ENCODE measurements around the gene SAMD8. TPM values are rescaled to one million over a fixed set of nuclear protein-coding genes. Genes with fewer than 3 reads are reported as not detected.
"Not testable (repeated sequence)": the region's sequence is repeated elsewhere in the genome, so short reads cannot be mapped to it uniquely, and the experiment has no call there.

Gene SAMD8
- total and polyA plus RNA-seq, 7 donors = 2.1 to 37.5 (median 25.0) TPM

DNA sequence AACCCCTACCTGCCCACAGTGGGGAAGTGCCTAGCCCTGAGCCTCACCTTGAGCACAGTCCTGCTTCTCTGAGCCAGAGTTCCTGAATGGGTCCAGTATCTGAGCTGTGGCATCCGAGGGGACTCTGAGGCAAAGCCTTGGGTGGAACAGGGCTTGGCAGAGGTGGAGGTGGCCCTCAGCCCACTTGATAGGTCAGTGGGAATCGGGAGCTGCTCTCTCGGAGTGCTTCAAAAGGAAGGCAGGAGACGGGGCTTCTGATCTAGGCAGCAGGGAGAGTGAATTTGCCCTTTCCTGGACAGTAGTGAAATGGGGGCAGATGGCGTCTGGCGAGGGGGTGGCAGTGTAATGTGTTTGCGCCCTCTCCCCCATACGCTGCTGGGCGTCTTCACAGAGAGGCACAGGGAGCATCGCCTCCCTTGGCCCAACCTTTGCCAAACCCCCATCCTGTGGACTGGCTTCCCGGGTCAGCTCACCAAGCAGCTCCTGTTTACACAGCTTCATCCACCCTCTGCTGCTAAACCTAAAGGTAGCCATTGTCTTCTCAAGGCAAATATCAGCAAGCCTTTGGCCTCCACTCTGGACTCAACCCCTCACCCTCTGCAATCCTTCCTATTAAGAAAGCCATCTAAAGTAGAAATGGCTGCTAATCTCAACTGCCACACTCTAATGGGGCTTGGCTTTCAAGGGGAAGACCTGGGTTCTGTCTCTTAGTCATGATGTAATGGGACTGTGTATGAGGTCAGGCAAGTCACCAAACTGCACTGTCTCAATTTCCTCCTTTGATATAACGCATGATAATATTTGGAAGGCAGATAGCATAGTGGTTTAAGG, 78.0 kb downstream of the SAMD8 start:
- Histone ChIP-seq H3K36me3 (no peaks in the 10 kb centered on the region), H3K27ac (no peak overlapping the region), H3K9me3 (no peaks in the 10 kb centered on the region), H3K4me1 (peaks cover 0 to 23% (median 17%) of the 10 kb centered on the region in 4 donors), H3K27me3 (no peaks in the 10 kb centered on the region), H3K4me3 (no peak overlapping the region)
- intact Hi-C loops (cut with DNase I) = no loop called here
- TF ChIP-seq POLR2A (IDR thresholded peaks at IDR 0.05) = no peak
- no peak for TF ChIP-seq EP300 (IDR thresholded peaks at IDR 0.05)
- TF ChIP-seq POLR2AphosphoS5 (IDR thresholded peaks at IDR 0.05) = no peak
- TF ChIP-seq, protein P1, sequence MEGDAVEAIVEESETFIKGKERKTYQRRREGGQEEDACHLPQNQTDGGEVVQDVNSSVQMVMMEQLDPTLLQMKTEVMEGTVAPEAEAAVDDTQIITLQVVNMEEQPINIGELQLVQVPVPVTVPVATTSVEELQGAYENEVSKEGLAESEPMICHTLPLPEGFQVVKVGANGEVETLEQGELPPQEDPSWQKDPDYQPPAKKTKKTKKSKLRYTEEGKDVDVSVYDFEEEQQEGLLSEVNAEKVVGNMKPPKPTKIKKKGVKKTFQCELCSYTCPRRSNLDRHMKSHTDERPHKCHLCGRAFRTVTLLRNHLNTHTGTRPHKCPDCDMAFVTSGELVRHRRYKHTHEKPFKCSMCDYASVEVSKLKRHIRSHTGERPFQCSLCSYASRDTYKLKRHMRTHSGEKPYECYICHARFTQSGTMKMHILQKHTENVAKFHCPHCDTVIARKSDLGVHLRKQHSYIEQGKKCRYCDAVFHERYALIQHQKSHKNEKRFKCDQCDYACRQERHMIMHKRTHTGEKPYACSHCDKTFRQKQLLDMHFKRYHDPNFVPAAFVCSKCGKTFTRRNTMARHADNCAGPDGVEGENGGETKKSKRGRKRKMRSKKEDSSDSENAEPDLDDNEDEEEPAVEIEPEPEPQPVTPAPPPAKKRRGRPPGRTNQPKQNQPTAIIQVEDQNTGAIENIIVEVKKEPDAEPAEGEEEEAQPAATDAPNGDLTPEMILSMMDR (IDR thresholded peaks at IDR 0.05) = no peak
- WGBS, 2 donors = 95% methylated on average over 12 of the region's 12 CpGs
- DNase-seq = no peak

DNA sequence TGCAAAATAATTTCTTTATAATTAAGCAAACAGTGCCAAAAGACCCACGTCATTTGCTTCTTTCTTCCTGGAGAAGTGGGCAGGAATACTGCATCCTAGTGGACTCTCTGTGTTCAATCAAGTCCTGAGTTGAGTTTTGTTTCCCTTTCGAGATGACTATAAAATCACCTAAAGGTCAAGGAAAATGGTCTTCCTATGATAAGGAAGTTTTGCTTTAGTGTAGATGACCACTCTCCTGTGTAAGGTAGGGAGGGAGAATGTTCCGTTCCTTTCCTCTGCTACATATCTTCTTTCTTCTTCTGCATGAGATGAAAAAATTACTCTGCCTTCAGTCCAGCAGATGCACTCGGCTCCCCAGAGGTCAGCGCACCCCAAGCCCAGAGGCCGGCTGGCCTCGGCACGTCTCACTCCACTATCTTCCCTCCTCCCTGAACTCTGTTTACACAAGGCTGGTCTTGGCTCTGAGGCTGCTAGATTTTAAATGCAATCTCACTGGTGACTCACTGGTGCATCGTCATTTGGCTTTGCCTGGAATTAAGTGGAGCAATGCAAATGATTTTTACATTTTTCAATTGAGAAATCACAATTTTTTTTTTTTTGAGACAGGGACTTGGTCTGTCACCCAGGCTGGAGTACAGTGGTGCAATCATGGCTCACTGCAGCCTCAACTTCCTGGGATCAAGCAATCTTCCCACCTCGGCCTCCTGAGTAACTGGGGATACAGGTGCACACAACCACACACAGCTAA, 80.5 kb downstream of the SAMD8 start:
- Histone ChIP-seq H3K36me3 (no peaks in the 10 kb centered on the region), H3K27me3 (no peaks in the 10 kb centered on the region), H3K4me1 (peaks cover 0 to 39% (median 31%) of the 10 kb centered on the region in 4 donors), H3K27ac (peak overlapping the region; percentile 63 to 81 (median 74)), H3K4me3 (no peak overlapping the region), H3K9me3 (no peaks in the 10 kb centered on the region)
- TF ChIP-seq, protein P1 (IDR thresholded peaks at IDR 0.05) = no peak
- peak in 3 of 4 donors; percentile 26 to 63 (median 34) for TF ChIP-seq POLR2AphosphoS5 (IDR thresholded peaks at IDR 0.05)
- TF ChIP-seq EP300 (IDR thresholded peaks at IDR 0.05) = no peak
- no peak for TF ChIP-seq POLR2A (IDR thresholded peaks at IDR 0.05)
- intact Hi-C loops (cut with DNase I) = no loop called here
- DNase-seq = peak; percentile 83
- WGBS, 2 donors = 16 to 54% methylated on average over 10 of the region's 10 CpGs

DNA sequence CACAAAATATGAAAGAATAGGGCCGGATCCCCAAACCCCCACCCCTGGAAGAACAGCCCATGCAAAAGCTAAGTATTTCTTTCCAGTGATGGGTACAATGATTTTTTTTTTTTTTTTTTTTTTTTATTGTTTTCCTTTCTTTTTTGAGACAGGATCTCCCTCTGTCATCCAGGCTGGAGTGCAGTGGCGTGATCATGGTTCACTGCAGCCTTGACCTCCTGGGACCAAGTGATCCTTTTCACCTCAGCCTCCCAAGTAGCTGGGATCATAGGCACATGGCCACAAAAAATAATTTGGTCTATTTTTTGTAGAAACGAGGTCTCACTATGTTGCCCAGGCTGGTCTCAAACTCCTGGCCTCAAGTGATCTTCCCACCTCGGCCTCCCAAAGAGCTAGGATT, 83.2 kb downstream of the SAMD8 start:
- H3K9me3 ChIP-seq; H3K4me3 ChIP-seq; H3K27me3 ChIP-seq; intact Hi-C loops (cut with DNase I); H3K36me3 ChIP-seq: not testable (repeated sequence)
- Histone ChIP-seq H3K4me1 (peaks cover 0 to 39% (median 31%) of the 10 kb centered on the region in 4 donors), H3K27ac (peak overlapping the region in 3 of 4 donors; percentile 63 to 81 (median 70))
- 91 to 93% methylated on average over 4 of the region's 4 CpGs for WGBS, 2 donors
- peak; percentile 21 for DNase-seq

DNA sequence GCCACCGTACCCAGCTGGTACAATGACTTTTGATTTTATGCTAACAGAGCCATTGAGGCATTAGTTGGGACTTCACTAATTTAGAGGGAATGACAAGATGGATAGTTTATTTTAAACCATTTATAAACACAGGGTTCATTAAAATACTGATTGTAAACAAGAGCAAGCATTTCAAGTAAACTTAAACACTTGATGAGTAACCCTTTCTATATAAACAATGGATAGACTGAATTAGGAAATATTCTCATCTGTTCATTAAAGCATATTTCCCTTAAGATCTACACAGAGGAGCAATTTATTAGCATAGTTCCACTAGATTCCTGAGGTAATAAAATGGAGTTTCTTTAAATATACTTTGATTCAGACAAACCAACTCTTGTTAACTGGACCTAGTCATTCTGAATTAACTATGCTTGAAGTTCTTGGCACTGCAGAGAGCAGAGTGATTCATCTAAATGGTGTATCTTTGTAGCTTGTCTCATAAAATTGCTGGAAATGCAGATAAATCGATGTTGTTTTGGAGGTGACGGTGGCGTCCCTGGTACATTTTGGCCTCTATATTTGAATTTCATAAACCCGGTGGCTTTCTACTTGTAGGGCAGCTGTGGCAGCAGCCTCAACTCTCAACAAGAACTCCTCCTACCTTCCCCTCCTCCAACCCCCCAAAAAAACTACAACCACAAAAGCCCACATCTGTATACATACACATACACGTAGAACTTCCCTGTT, 83.7 kb downstream of the SAMD8 start:
- peaks cover 0 to 39% (median 31%) of the 10 kb centered on the region in 4 donors for H3K4me1 ChIP-seq
- H3K27me3 ChIP-seq = no peaks in the 10 kb centered on the region
- peak; percentile 9 for DNase-seq
- no peaks in the 10 kb centered on the region for H3K36me3 ChIP-seq
- TF ChIP-seq POLR2AphosphoS5 (IDR thresholded peaks at IDR 0.05) = peak in 2 of 4 donors; percentile 16 to 25
- no peak for TF ChIP-seq POLR2A (IDR thresholded peaks at IDR 0.05)
- intact Hi-C loops (cut with DNase I) = no loop called here
- no peak overlapping the region for H3K4me3 ChIP-seq
- H3K27ac ChIP-seq = peak overlapping the region in 3 of 4 donors; percentile 63 to 81 (median 70)
- no peaks in the 10 kb centered on the region for H3K9me3 ChIP-seq
- WGBS, 2 donors = 85 to 90% methylated on average over 6 of the region's 6 CpGs

DNA sequence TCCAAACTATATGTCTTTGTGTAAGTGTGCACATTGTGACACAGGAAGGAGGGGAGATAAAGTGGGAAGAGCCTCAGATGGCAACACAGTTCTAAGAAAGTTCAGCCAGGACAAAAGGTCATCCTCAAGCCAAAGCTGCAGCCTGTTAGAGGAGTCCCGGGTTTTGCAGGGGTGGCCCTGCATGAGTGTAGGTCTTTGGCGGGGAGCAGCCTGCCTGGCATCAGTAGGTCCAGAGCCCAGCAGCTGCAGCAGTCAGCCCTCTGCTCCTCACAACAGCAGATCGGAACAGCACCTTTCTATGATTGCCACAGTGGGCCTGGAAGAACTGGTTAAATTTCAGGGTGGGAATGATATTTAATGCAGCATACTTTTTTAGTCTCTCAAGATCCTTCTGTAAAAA, 85.6 kb downstream of the SAMD8 start:
- Histone ChIP-seq H3K9me3 (no peaks in the 10 kb centered on the region), H3K36me3 (no peaks in the 10 kb centered on the region), H3K27ac (no peak overlapping the region), H3K4me1 (peaks cover 0 to 34% (median 26%) of the 10 kb centered on the region in 4 donors), H3K4me3 (no peak overlapping the region), H3K27me3 (no peaks in the 10 kb centered on the region)
- intact Hi-C loops (cut with DNase I) = no loop called here
- WGBS, 2 donors = 91 to 93% methylated on average over 3 of the region's 3 CpGs
- TF ChIP-seq POLR2A (IDR thresholded peaks at IDR 0.05) (no peak), POLR2AphosphoS5 (IDR thresholded peaks at IDR 0.05) (no peak), EP300 (IDR thresholded peaks at IDR 0.05) (no peak)
- TF ChIP-seq, protein P1 (IDR thresholded peaks at IDR 0.05) = no peak
- DNase-seq = peak; percentile 55

Data from sigmoid colon (tissue), 7 donors.